Stromal cell of bone marrow (primary cell): ENCODE data around the gene PPM1M.

ENCODE experiments used
- DNase-seq: peaks from one replicate; pipeline ENCODE4 v3.0.0-alpha.2; 2012; ENCODE audit warnings: low read depth

Gene PPM1M

GRCh38 chr3:52297242-52298148, 51.9 kb downstream of the PPM1M start:
- DNase-seq, result no peak

- DNase-seq, result no peak
Measured at GRCh38 chr3:52298149-52299098, 52.9 kb downstream of the PPM1M start.

GRCh38 chr3:52299247-52299878, 53.8 kb downstream of the PPM1M start:
- no peak for DNase-seq
